Panc1 (cell line): ENCODE data around the gene ASCC1. TPM values are rescaled to one million over a fixed set of nuclear protein-coding genes. Genes with fewer than 3 reads are reported as not detected.
A peak's percentile ranks its signal among the peaks of the same experiment; 100 is the strongest.

ENCODE experiments used
- ATAC-seq: fragments of 200-7000 bp; cut with Tn5 transposase; 2 replicates; pipeline ENCODE4 v1.9.1; 2020; ENCODE audit warnings: mild to moderate bottlenecking, moderate library complexity
- BruUV-seq: library from RNA; stranded (reverse); fragments of 400-500 nt; replicated peaks from 2 replicates; lab custom pipeline; 2021; lab: Mats Ljungman, UMichigan
- CTCF ChIA-PET: fragments of 300-600 bp; sonication (Branson Sonifier 250); formaldehyde crosslinking; loops from one replicate; lab custom pipeline; 2022; ENCODE audit warnings: antibody characterized with exemption; lab: Charles Lee
- POLR2A ChIA-PET: fragments of 300-600 bp; sonication (Branson Sonifier 250); formaldehyde crosslinking; loops from one replicate; lab custom pipeline; 2022; ENCODE audit warnings: antibody characterized with exemption; lab: Charles Lee
- DNase-seq: peaks from one replicate; pipeline ENCODE4 v3.0.0-alpha.2; 2010; ENCODE audit warnings: low read depth, low spot score
- H3K27ac ChIP-seq: 2 replicates; pipeline ENCODE4 v1.5.1; 2011; ENCODE audit warnings: mild to moderate bottlenecking, low read length, inconsistent platforms
- H3K27me3 ChIP-seq: fragments of 200-500 bp; sonication (Bioruptor generic); 2 replicates; pipeline ENCODE4 v1.6.0; 2014; ENCODE audit warnings: low read length, inconsistent platforms; ENCODE audit not compliant: control insufficient read depth, insufficient read depth
- H3K36me3 ChIP-seq: fragments of 200-500 bp; sonication (Bioruptor generic); 2 replicates; pipeline ENCODE4 v1.5.1; 2014; ENCODE audit warnings: inconsistent platforms, mild to moderate bottlenecking, low read length, moderate library complexity; ENCODE audit not compliant: control insufficient read depth, insufficient read depth
- H3K4me1 ChIP-seq: 2 replicates; pipeline ENCODE4 v1.5.1; 2011; ENCODE audit warnings: inconsistent platforms, mild to moderate bottlenecking, low read length, moderate library complexity; ENCODE audit not compliant: control insufficient read depth, insufficient read depth
- H3K4me3 ChIP-seq, 2 experiments: 2 replicates each; pipeline ENCODE4 v1.5.1; 2011 to 2012; ENCODE audit warnings: low read depth in 2 of 2, low read length in 2 of 2, mild to moderate bottlenecking in 2 of 2, inconsistent platforms in 1 of 2, moderate library complexity in 1 of 2
- H3K9me3 ChIP-seq: fragments of 200-500 bp; sonication (Bioruptor generic); 2 replicates; pipeline ENCODE4 v1.5.1; 2014; ENCODE audit warnings: low read depth, mild to moderate bottlenecking, inconsistent platforms, low read length, moderate library complexity; ENCODE audit not compliant: control insufficient read depth, insufficient read depth
- POLR2AphosphoS5 ChIP-seq: IDR thresholded peaks from 2 replicates; pipeline ENCODE4 v1.6.1; 2012; ENCODE audit warnings: mild to moderate bottlenecking, low read depth, low read length, moderate library complexity
- SIN3A ChIP-seq: IDR thresholded peaks from 2 replicates; pipeline ENCODE4 v1.6.1; 2012; ENCODE audit warnings: low read depth, mild to moderate bottlenecking, low read length, moderate library complexity, borderline replicate concordance; ENCODE audit not compliant: insufficient read depth
- TCF7L2 ChIP-seq: IDR thresholded peaks from 2 replicates; pipeline ENCODE4 v1.6.1; 2011; ENCODE audit warnings: mild to moderate bottlenecking, low read depth, low read length, inconsistent platforms
- in situ Hi-C: cut with HindIII; loops from 2 replicates; pipeline ENCODE4 v1.10.0; 2016; ENCODE audit warnings: low sequenced_read_pairs, low pct_unique_long_range_greater_than_20kb
- intact Hi-C: fragments of 100-400 bp; cut with micrococcal nuclease; formaldehyde crosslinking; loops from one replicate; pipeline ENCODE4 v1.10.0; 2022; ENCODE audit not compliant: unreplicated experiment
- total RNA-seq: library from RNA; stranded (reverse); gene quantifications from one replicate; pipeline ENCODE4 v1.2.1, GENCODE V29; 2021; ENCODE audit not compliant: unreplicated experiment
- TF ChIP-seq, protein P1 (sequence below), 2 experiments: IDR thresholded peaks; 2 replicates each; pipeline ENCODE4 v1.6.1; 2011 to 2012; ENCODE audit warnings: low read depth in 2 of 2, control low read depth in 1 of 2, low read length in 1 of 2, mild to moderate bottlenecking in 1 of 2, moderate library complexity in 1 of 2; ENCODE audit not compliant: insufficient read depth in 1 of 2
- TF ChIP-seq, protein P2 (sequence below): fragments of 450-650 bp; IDR thresholded peaks from 2 replicates; pipeline ENCODE4 v1.5.1; 2017; ENCODE audit warnings: mild to moderate bottlenecking

The ASCC1 gene
- total RNA-seq, 1 experiment from 2014 or later, result 114 TPM

DNA sequence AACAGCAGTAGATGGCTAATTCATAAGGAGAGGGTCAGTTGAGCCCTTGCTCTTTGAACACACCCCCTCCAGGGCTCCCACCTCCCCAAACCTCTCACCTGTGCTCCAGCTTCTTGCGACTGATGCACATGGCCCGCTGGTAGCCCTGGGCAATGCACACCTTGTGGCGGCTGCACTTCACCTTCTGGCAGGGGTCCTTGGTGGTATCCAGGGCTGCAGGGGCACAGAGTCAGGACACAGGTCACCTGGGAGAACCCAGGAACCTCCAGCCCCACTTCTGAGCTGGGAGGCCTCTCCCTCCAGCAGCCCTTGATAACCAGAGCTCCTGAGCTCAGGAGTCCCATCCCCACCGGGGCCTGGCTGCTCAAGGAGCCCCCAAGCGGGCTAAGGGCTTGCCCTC, 144.0 kb downstream of the ASCC1 start:
- in situ Hi-C loops, result no loop called here
- no peak for DNase-seq
- no TSS peak for BruUV-seq
- Histone ChIP-seq H3K4me3 (no peak overlapping the region), H3K27ac (peak overlapping the region; percentile 39; the same call in 1 of the 2 replicates), H3K4me1 (peaks cover 38% of the 10 kb centered on the region), H3K36me3 (no peaks in the 10 kb centered on the region), H3K27me3 (no peaks in the 10 kb centered on the region), H3K9me3 (no peaks in the 10 kb centered on the region)
- intact Hi-C loops, result no loop called here
- TF ChIP-seq, protein P1, sequence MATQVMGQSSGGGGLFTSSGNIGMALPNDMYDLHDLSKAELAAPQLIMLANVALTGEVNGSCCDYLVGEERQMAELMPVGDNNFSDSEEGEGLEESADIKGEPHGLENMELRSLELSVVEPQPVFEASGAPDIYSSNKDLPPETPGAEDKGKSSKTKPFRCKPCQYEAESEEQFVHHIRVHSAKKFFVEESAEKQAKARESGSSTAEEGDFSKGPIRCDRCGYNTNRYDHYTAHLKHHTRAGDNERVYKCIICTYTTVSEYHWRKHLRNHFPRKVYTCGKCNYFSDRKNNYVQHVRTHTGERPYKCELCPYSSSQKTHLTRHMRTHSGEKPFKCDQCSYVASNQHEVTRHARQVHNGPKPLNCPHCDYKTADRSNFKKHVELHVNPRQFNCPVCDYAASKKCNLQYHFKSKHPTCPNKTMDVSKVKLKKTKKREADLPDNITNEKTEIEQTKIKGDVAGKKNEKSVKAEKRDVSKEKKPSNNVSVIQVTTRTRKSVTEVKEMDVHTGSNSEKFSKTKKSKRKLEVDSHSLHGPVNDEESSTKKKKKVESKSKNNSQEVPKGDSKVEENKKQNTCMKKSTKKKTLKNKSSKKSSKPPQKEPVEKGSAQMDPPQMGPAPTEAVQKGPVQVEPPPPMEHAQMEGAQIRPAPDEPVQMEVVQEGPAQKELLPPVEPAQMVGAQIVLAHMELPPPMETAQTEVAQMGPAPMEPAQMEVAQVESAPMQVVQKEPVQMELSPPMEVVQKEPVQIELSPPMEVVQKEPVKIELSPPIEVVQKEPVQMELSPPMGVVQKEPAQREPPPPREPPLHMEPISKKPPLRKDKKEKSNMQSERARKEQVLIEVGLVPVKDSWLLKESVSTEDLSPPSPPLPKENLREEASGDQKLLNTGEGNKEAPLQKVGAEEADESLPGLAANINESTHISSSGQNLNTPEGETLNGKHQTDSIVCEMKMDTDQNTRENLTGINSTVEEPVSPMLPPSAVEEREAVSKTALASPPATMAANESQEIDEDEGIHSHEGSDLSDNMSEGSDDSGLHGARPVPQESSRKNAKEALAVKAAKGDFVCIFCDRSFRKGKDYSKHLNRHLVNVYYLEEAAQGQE (IDR thresholded peaks at IDR 0.05; ENCODE audit: insufficient read depth in 1 of 2, low read depth in 2 of 2, low read length in 1 of 2), result no peak
- TF ChIP-seq, protein P2, sequence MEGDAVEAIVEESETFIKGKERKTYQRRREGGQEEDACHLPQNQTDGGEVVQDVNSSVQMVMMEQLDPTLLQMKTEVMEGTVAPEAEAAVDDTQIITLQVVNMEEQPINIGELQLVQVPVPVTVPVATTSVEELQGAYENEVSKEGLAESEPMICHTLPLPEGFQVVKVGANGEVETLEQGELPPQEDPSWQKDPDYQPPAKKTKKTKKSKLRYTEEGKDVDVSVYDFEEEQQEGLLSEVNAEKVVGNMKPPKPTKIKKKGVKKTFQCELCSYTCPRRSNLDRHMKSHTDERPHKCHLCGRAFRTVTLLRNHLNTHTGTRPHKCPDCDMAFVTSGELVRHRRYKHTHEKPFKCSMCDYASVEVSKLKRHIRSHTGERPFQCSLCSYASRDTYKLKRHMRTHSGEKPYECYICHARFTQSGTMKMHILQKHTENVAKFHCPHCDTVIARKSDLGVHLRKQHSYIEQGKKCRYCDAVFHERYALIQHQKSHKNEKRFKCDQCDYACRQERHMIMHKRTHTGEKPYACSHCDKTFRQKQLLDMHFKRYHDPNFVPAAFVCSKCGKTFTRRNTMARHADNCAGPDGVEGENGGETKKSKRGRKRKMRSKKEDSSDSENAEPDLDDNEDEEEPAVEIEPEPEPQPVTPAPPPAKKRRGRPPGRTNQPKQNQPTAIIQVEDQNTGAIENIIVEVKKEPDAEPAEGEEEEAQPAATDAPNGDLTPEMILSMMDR, result no peak
- TF ChIP-seq POLR2AphosphoS5 (no peak), TCF7L2 (no peak), SIN3A (no peak)
- ChIA-PET POLR2A (no interaction called here), CTCF (interaction anchor here (0.5 kb wide), 1 partner anchor 22 kb away, joined by 6 read pairs; no protein-coding TSS in a partner anchor)
- no peak for ATAC-seq

DNA sequence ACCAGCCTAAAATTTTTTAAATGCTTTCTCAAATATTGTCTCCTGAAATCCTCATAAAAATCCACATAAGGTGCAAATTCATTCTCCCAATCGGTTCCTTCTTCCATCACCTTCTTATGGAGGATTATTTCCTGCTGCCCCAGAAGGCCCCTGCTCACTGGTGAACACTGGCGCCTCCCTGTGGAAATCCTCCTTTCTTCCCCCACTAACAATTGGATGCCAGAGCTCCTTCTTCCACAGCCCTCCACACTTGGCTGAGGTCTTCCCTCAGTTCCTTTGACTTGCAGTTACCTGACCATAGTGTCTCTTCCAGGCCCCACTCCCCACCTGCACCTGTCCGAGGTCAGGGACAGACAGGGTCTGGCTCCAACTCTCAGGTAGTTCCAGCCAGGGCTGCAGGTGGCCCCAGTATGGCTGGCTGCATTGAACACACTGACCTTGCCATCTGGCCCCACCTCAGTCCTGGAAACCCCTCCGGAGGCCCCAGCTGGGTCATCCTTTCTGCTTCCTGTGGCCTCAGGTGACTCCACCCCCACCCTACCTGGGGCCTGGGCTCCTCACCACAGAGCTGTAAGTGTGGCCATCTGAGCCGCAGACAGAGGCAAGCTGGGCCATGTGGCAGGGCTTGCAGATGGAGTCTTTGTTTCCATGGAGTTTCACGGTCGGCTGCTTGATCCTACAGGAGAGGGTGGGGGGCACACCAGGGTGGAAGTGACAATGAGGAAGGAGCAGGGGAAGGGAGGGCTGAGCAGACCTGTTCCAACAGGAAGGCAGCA, 146.1 kb downstream of the ASCC1 start:
- H3K36me3 ChIP-seq, result no peaks in the 10 kb centered on the region
- H3K4me3 ChIP-seq, result no peak overlapping the region
- CTCF ChIA-PET, result interaction anchor here (1.8 kb wide), 1 partner anchor 21 kb away, joined by 15 read pairs; no protein-coding TSS in a partner anchor
- intact Hi-C loops (no loop called here), in situ Hi-C loops (no loop called here)
- no peaks in the 10 kb centered on the region for H3K27me3 ChIP-seq
- TF ChIP-seq, protein P1 (IDR thresholded peaks at IDR 0.05; ENCODE audit: insufficient read depth in 1 of 2, low read depth in 2 of 2, low read length in 1 of 2), result no peak
- TF ChIP-seq, protein P2, result no peak
- TF ChIP-seq TCF7L2 (no peak), SIN3A (no peak), POLR2AphosphoS5 (no peak)
- H3K9me3 ChIP-seq, result no peaks in the 10 kb centered on the region
- BruUV-seq, result no TSS peak
- POLR2A ChIA-PET, result interaction anchor here (0.6 to 0.7 kb wide), 2 partner anchors 93 to 705 kb away, joined by 5 to 8 read pairs; no protein-coding TSS in a partner anchor
- peaks cover 50% of the 10 kb centered on the region for H3K4me1 ChIP-seq
- ATAC-seq (no peak), DNase-seq (no peak)
- H3K27ac ChIP-seq, result peak overlapping the region; percentile 60
